Measurements from ENCODE around the gene CACNA1C.

CACNA1C gene

GRCh38 chr12:2035431-2036055 is 17.2 kb upstream of the CACNA1C start:
- no peak for DNase-seq

- no peak for DNase-seq
Observed at GRCh38 chr12:2039034-2039433, 13.8 kb upstream of the CACNA1C start.

- DNase-seq: no peak
Observed at GRCh38 chr12:2043054-2043453, 9.7 kb upstream of the CACNA1C start.

- no peak for DNase-seq
Observed at GRCh38 chr12:2044165-2044564, 8.6 kb upstream of the CACNA1C start.

- DNase-seq: no peak
Observed at GRCh38 chr12:2046957-2047356, 5.8 kb upstream of the CACNA1C start.

GRCh38 chr12:2047752-2048151 is 5.0 kb upstream of the CACNA1C start:
- DNase-seq: no peak

- no peak for DNase-seq
Observed at GRCh38 chr12:2049604-2050540, 2.9 kb upstream of the CACNA1C start.

GRCh38 chr12:2051700-2052621 is 826 bp upstream of the CACNA1C start:
- DNase-seq: no peak

GRCh38 chr12:2053691-2054090 is 904 bp downstream of the CACNA1C start:
- no peak for DNase-seq

- DNase-seq: no peak
Observed at GRCh38 chr12:2054091-2055018, 1.6 kb downstream of the CACNA1C start.

GRCh38 chr12:2057041-2057794 is 4.4 kb downstream of the CACNA1C start:
- peak; percentile 21 for DNase-seq

- DNase-seq: no peak
Observed at GRCh38 chr12:2057795-2058408, 5.1 kb downstream of the CACNA1C start.

- DNase-seq: no peak
Observed at GRCh38 chr12:2058837-2059236, 6.0 kb downstream of the CACNA1C start.

GRCh38 chr12:2061402-2061801 is 8.6 kb downstream of the CACNA1C start:
- DNase-seq: no peak

GRCh38 chr12:2064071-2064507 is 11.3 kb downstream of the CACNA1C start:
- no peak for DNase-seq

GRCh38 chr12:2068653-2069052 is 15.9 kb downstream of the CACNA1C start:
- DNase-seq: no peak

GRCh38 chr12:2070440-2071045 is 17.8 kb downstream of the CACNA1C start:
- DNase-seq: no peak

GRCh38 chr12:2074792-2075191 is 22.0 kb downstream of the CACNA1C start:
- no peak for DNase-seq

GRCh38 chr12:2075508-2076195 is 22.9 kb downstream of the CACNA1C start:
- no peak for DNase-seq

GRCh38 chr12:2076196-2076570 is 23.4 kb downstream of the CACNA1C start:
- no peak for DNase-seq
